GM18520 (cell line): ENCODE results near the gene BRAT1.
"Not testable (repeated sequence)": the region's sequence is repeated elsewhere in the genome, so short reads cannot be mapped to it uniquely, and the experiment has no call there.

ENCODE experiments used
- ATAC-seq: cut with Tn5 transposase; IDR thresholded peaks from one replicate; pipeline ENCODE4 v1.9.1; 2021; ENCODE audit not compliant: unreplicated experiment

The BRAT1 gene

DNA sequence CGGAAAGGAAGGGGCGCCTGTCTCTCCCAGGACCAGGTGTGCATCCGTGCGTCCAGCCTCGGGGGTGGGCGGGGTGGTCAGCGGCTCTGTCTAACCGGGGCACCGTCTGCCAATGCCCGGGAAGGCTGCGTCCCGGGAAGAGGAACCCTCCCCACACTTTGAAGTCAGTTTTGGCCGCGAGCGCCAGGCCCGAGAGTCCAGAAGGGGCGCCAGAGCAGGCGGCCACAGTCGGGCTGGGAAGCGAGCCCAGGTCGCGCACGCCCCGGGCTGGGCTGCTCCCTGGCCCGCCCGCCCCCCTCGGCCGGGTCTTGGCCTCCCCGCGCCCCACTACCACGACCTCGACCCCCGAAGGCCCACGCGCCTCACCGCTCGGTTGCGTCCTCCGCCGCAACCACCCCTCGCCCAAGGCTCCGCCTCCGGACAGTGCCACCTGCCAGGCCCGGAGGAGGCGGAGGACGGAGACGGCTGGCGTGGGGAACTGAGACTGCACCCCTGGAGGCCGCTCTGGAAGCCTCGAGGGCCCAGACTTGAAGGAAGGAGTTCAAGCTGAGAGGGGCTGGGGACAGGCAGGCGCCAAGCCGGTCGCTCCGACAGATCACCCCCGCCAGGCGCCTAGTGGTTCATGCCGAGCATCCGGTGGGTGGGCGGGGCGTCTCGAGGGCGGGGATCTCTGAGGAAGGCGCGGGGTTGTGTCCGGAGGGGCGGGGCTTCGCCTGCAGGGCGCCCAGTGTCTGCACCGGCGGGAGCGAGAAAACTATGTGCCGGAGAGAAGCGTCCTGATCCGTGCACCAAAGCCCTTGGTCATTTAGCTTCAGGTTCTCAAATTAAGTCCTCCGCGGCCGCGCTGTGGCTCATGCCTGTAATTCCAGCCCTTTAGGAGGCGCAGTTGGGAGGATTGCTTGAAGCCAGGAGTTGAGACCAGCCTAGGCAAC lies at the start of gene BRAT1:
TSS of gene BRAT1 (minus strand) at position 404 of the 932 bp plus-strand sequence. CDS start 1,093 bp downstream, outside the sequence.
- ATAC-seq = peak; percentile 39

DNA sequence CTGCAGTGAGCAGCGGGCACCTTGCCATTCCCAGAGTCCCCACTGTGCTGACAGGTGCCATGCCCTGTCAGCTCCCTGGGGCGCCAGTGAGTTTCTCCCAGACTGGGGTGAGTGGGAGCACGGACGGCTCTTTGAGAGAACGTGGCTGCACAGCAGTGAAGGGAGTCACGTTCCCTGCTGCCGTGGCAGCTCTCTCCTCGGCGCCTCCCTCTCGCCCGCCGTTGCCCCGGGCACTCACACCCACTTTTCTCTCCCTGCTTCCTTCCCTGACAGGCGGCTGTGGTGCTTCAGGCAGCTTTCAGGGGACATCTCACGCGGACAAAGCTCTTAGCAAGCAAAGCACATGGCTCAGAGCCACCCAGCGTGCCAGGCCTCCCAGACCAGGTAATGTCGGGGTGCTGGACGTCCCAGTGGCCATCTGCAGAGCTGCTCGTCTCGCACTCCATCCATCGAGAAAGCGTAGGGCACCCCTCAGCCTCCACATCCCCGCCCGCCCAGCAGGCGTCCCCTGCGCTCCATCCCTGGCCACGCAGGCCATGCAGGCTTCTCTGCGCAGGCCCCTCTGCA lies 49.4 kb upstream of the BRAT1 start:
- ATAC-seq = no peak

DNA sequence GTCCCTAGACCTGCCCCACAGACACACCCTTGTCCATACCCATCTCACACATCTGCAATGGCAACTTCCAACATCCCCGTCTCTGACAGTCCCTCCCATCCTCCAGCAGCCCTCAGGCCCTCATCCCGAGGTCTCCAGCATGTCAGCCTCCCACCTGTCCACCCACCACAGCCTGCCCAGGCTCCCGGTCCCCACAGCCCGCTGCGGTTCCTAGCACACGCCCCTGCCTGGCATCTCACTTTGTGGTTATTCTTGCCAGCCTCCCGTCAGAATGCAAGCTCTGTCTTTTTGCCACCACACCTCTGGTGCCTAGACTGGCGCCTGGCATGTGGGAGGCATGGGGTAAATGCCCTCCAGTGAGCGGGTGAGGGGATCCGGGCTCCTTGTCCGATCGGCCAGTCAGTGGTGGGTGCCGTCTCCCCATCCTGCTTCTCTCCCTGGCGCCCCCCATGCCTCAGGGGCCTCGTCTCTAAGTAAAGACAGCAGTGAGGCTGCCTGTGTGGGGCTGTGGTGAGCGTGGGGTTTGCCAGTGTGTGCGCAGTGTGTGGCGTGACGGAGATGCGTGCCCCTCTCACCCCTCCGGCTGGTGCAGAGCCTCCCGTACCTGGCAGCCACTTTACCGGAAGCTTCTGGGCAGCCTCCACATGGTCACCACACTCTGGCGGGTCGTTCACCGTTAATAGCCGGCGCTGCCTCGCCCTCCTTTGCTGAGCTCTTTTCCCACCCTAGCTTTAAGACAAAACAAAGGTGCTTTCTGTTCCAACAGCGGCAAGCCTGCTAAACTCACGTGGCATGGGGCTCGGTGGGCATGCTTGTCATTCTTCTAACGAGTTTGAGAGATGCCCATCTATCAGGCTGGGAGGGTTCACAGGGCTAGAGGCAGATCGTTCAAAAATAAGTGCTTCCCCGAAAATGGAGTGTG lies 48.0 kb upstream of the BRAT1 start:
- no peak for ATAC-seq

DNA sequence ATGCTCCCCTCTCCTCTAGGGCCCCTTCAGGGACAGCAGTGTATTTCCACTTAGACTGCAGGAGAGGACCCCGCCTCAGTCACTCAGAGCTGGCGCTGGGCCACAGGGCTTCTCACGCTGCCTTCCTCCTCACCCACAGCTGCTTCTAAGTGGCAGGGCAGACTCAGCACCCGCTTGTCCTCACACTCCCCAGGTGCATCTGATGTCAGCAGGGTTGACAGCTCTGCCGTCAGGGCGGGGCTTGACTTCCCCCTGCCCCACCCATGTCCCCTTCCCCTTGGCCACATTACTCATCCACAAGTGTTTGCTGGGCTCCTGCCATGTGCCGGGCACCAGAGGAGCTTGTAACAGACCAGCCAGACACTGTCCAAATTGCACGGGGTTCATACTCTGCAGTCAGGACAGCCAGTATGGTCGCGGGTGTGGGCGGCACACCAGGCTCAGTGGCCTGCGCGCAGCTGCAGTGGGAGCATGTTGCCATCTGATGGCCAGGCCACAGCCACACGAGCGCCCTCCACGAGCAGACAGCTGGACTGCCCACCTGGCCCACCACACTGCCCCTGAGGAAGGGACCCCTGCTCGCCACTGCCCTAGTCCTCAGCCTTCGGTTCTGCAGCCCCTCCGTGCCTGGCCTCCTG lies 47.2 kb upstream of the BRAT1 start:
- no peak for ATAC-seq

DNA sequence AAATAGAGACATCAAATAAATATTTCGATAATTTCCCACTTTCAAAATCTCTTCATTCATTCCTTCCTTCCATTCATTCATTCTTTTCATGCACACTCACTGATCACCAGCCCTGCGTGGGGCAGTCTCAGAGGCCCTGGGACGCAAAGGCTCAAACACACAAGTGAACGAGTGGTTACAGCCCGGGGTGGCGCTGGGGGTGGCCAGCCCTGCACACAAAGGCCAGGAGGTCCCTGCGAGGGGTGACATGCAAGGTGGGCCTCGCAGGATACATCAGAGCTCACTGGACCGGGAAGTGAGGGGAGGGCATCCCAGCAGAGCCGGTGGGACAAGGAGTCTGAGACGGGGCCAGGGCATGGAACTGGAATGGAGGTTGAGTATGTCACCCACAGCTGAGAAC lies 46.6 kb upstream of the BRAT1 start:
- ATAC-seq = no peak

DNA sequence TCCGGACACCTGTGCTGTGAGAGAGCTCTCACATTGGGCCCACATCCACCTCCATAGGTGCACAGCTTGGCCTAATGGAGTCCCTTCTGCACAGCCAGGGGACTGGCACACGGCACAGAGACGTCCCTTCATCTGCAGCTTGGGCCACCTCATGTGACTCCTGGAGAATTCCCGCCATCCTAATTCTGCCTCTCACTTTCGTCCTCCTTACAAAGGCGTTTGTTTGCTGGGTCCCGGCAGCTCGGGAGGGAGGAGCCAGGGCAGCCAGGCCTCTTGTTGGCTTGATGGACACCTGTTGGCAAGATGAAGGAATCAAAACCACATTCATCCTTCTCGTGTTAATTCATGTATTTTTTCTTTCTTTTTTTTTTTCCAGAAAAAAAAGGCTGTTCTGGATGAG lies 45.7 kb upstream of the BRAT1 start:
- no peak for ATAC-seq

DNA sequence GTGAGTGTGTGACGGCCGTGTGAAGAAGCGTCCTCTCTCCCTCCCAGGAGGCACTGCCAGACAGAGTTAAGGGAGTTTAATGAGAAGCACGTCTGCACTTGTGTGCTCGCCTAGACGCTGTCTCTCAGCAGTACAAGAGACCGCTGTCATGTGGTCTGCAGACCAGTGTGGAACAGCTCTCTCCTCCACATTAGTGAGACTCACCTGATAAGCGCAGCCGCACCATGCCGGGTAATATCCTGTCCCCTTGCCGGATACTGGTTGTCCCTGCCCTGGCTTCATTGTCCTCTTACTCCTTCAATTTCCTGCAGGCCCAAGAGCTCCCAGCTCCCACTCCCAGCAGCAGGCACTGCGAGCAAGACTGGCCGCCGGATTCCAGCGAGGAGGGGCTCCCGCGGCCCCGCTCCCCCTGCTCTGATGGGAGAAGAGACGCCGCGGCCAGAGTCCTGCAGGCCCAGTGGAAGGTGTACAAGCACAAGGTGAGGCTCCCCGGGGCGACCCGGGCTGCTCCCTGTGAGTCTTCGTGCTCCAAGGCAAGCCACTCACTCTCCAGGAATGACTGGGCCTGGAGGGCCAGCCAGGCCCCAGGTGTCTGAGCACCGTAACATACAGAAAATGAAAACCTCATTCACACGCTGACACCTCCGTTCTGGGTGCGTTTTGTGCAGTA lies 43.0 kb upstream of the BRAT1 start:
- no peak for ATAC-seq

DNA sequence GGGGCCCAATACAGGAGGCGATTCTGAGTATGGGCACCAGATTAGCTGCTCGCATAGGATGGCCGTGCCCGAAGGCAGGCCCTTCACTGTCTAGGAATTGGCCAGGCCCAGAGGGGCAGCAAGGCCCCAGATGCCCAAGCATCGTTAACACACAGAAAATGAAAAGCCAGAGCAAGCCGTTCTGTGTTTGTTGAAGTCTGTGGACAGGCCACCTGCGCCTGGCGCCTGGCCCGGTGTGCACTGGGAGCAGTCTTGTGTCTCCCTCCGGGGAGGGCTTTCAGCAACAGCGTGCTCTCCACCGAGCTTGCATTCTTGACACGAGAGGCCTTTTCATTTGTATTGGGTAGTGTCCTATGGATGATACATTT lies 41.9 kb upstream of the BRAT1 start:
- no peak for ATAC-seq

DNA sequence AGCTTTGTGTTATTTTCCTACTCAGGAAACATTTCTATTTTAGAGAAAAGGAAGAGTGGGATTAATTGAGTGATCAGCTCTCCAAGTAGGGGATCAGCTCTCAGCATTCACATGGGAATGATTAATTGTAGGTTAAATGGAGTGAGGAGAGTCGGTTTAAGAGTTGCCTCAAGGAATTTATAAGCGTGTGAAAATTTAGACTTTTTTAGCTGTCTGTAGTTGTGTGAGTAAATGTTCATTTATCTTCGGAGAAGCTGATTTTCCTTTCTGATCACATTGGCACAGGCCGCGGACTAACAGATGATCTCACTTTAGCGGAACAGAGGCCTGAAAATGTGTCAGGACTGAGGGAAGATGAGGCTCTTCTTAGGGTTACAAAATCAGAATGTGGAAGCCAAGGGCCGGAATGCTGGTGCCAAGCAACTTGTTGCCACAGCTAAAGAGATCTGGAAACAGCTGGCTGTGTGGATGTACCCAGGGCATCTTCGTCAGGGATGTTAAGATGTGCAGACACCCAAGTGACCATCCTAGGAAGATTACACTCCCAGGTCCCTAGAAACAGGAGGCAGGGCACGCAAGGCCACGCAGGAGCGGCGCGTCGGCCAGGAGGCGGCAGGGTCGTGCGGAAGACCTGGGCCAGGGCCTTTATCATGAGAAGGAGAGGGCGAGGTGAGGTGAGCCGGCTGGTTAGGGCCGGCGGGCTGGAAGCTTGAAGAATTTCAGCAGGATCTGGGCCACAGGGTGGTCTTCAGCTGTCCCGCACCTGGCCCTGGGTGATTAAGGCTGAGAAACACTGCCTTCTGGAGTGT lies 41.3 kb upstream of the BRAT1 start:
- ATAC-seq = no peak

DNA sequence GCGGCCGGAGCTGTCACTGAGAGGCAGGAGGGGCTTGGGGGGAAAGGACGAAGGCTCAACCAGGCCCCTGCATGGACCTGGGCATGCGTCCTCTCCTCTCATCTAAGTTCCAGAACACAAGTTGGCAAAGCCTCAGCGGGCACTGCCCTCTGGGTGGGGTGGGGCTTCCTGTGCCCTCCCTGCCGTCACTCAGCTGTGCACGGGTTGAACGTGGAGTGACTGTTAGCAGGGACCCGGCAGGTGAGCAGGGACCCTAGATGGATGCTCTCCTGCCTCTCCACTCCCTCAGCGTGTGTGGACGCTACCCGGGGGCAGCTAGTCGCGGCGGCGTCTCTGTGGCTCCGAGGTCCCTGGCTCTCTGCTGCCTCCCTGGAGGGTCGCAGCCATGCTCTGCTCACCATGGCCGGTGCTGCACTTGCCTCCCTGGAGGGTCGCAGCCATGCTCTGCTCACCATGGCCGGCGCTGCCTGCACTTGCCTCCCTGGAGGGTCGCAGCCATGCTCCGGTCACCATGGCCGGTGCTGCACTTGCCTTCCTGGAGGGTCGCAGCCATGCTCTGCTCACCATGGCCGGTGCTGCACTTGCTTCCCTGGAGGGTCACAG lies 40.0 kb upstream of the BRAT1 start:
- no peak for ATAC-seq

DNA sequence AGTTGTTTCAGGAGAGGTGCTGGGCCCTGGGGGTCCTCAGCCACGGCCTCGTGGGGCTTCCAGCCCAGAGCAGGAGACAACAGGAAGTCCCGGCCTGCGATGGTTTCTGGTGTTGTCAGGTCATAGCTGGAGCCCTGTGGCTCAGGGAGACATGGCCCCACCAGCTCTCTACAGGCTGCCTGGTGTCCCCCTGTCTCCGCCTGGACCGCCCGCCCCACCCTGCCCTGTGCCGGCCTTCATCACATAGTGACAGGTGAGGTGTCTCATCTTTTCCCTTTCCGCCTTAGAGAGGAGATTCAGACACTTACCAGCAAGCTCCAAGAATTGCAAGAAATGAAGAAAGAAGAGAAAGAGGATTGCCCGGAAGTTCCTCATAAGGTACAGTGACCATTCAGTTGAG lies 39.3 kb upstream of the BRAT1 start:
- ATAC-seq = no peak

DNA sequence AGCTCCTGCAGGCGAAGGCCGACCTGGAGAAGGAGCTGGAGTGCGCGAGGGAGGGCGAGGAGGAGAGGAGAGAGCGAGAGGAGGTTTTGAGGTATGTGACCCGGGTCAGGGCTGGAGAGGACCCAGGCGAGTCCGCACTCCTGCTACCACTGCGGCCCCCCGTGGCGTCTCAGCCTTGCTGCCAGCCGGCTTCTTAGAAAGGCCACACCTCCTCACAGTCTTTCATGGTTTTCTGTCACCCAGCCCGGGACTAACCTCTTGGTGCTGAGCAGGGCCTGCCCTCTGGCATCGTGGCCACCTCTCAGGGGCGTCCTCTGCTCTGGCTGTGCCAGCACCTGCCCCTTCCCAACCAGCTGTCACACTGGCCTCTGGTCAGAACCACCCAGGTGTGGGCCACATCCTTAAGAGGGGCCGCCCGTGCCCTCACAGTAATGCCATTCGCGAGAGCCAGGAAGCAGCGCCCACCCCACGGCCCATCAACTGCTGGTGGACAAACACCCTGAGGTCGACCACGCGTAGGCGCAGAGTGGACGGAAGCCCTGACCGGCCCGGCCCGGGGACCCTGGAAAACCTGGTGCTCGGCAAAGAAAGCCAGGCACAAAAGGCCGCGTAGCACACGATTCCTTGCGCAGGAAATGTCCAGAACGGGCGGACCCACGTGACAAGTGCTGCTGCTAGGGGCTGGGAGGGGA lies 37.9 kb upstream of the BRAT1 start:
- ATAC-seq = no peak

DNA sequence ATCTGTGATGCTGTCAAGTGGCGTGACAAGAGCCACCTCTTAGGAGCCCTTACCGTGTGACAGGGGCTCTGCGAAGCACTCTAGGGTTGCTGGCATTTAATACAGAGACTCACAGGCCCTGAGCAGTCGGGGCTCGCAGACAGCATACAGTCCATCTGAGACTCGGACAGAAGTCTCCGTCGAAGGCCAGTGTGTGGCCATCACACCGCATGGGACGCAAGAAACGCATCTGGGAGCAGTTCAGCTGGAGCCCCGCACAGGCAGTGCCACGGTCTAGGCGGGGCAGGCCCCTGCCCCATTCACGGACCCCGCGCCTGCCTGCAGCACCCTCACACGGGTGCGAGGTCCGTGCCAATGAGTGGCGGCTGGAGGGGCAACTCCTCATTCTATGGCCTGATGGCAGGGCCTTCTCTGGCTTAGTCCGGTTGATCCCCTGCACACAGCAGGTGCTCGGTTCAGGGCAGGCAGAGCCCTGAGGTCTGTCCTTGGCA lies 37.1 kb upstream of the BRAT1 start:
- ATAC-seq = no peak

DNA sequence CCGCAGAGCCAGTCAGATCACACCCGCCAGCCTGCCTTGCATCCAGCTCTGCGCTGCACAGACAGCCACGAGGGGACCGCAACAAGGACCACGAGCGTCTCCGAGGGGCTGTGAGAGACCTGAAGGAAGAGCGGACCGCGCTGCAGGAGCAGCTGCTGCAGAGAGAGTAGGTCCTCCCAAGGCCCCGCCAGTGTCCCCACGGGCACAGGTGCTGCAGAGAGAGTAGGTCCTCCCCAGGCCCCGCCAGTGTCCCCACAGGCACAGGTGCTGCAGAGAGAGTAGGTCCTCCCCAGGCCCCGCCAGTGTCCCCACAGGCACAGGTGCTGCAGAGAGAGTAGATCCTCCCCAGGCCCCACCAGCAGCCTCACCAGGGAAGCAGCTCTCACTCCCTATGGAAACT lies 34.6 kb upstream of the BRAT1 start:
- not testable (repeated sequence) for ATAC-seq

DNA sequence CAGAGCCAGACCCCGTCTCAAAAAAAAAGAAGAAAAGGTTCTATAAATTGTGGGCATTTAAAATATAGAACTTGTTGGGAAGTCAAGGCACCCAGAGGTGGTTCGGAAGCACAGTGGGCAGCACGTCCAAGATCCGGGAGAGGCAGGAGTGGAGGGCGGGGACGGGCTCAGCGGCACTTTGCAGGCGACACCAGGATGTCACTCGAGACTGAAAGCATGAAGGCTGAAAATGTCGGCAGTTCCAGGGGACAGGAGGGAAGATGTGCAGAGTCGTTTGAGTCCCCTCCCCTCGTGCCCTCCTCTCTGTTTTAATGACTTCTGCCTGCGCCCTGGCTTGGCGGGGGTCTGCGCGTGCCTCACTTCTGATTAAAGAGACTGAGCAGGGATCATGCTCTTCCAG lies 34.0 kb upstream of the BRAT1 start:
- ATAC-seq = no peak

DNA sequence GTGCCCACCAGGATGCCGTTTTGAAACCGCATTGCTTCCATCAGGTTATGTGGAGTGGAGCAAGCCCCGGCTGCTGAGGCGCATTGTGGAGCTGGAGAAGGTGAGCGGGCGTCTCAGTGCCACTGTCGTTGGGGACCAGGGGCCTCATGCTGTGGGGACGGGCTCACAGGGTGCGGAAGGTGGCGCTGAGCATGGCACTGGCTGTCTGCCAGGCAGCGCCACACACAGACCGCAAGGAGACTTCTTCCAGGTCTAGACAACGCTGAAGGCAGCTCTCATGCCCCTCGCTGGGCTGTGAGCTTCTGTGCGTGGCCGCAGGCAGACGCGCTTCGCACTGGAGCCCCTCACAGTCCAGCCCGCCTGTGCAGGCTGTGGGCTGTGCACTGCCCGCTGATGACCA lies 32.5 kb upstream of the BRAT1 start:
- ATAC-seq = no peak

DNA sequence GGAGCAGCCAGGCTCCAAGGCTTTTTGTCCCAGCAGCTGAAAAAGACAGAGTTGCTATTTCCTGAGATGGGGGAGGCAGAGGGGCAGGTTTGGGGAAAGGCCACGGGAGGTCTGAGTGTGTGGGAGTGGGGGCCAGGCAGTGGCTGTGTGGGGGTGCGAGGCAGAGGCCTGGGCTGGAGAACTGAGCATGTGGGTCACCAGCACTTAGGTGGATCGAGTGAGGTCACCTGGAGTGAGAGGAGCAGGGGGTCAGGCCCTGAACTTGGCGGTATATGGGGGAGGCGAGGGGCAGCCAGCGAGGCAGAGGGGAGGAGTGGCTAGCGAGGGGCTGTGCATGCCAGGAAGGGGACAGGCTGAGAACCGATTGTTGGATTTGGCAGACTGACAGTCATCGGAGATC lies 31.8 kb upstream of the BRAT1 start:
- no peak for ATAC-seq

DNA sequence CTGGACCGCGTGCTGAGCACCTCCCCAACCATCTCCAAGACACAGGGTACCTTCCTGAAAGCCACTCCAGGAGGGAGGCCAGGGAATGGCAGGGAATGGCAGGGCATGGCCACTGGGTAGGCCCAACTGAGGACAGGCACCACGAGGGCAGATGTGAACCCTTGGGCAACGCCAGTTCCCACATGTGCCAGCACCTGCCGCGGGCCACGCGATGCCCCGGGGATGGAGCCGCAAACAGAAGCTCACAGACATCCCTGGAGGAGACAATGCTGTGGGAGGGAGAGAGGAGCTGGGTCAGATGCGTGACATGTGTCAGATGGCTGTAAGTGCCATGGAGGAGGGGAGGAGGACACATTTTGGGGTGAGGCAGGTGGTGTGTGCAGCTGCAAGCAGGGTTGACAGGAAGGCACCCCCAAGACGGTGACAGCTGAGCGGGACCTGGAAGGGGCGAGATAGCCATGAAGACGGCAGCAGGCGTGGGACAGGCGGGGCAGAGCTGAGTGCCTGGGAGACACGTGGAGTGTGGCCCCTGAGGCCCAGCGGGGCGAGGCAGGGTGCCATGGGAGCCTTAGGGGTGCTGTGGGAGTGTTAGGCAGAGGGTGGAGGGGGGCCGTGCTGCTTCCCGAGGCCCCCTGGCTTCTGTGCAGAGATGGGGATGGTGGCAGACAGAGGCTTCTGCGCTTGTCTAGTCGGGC lies 31.1 kb upstream of the BRAT1 start:
- no peak for ATAC-seq
